Thymus (tissue), 11 donors: ENCODE measurements around the gene FAM53C. TPM values are rescaled to one million over a fixed set of nuclear protein-coding genes. Genes with fewer than 3 reads are reported as not detected.

Source experiments
- DNase-seq, 9 donors: peaks; one replicate each; pipeline ENCODE4 v3.0.0-alpha.2; 2013; ENCODE audit warnings: low spot score in 9 of 9, low read depth in 6 of 9, missing footprints in 1 of 9
- H3K27ac ChIP-seq, 2 donors: one replicate each; pipeline ENCODE4 v1.5.1; 2013; ENCODE audit warnings: control low read depth in 1 of 2, low read depth in 1 of 2, low read length in 1 of 2, mild to moderate bottlenecking in 1 of 2, moderate library complexity in 1 of 2
- H3K27me3 ChIP-seq, 2 donors: one replicate each; pipeline ENCODE4 v1.5.1; 2013; ENCODE audit warnings: low read length in 1 of 2; ENCODE audit not compliant: control insufficient read depth in 2 of 2, insufficient read depth in 1 of 2
- H3K36me3 ChIP-seq, 2 donors: one replicate each; pipeline ENCODE4 v1.5.1; 2013; ENCODE audit warnings: low read length in 1 of 2, mild to moderate bottlenecking in 1 of 2, moderate library complexity in 1 of 2; ENCODE audit not compliant: control insufficient read depth in 2 of 2, insufficient read depth in 2 of 2
- H3K4me1 ChIP-seq, 2 donors: one replicate each; pipeline ENCODE4 v1.5.1; 2013; ENCODE audit warnings: low read length in 2 of 2; ENCODE audit not compliant: control insufficient read depth in 2 of 2, insufficient read depth in 2 of 2
- H3K4me3 ChIP-seq, 2 donors: one replicate each; pipeline ENCODE4 v1.5.1; 2013; ENCODE audit warnings: low read length in 2 of 2, control low read depth in 1 of 2, mild to moderate bottlenecking in 1 of 2
- H3K9me3 ChIP-seq, 2 donors: one replicate each; pipeline ENCODE4 v1.5.1; 2013; ENCODE audit warnings: low read length in 1 of 2, mild to moderate bottlenecking in 1 of 2; ENCODE audit not compliant: control insufficient read depth in 2 of 2, insufficient read depth in 1 of 2
- WGBS: extraction: QIAGEN DNeasy Blood & Tissue Kit; methylation state at CpG from one replicate; pipeline ENCODE4 v1.1.7; 2013; 5-methylcytosine and 5-hydroxymethylcytosine counted together
- polyA plus RNA-seq: library from polyadenylated mRNA; stranded (reverse); fragments of 200-250 nt; gene quantifications from one replicate; pipeline ENCODE4 v1.2.3, GENCODE V29; 2013
- total RNA-seq: library from RNA; stranded (reverse); fragments of 120-200 nt; gene quantifications from one replicate; pipeline ENCODE4 v1.2.4, GENCODE V29; 2013
- donor health status: healthy.

FAM53C gene
- total and polyA plus RNA-seq, 2 donors, result 16.7 TPM

- 24% methylated on average over 5 of the region's 5 CpGs for WGBS
- Histone ChIP-seq H3K4me1 (peaks cover 11 to 13% of the 10 kb centered on the region in 2 donors), H3K9me3 (peaks cover 2 to 4% of the 10 kb centered on the region in 2 donors), H3K27me3 (no peaks in the 10 kb centered on the region), H3K4me3 (peak overlapping the region; percentile 91 to 100), H3K27ac (peak overlapping the region in 1 of 2 donors; percentile 97), H3K36me3 (peaks cover 4 to 6% of the 10 kb centered on the region in 2 donors)
- DNase-seq, result peak in 1 of 9 donors; percentile 26
Measured at GRCh38 chr5:138354387-138354786, 16.3 kb downstream of the FAM53C start.

- DNase-seq, result peak in 3 of 9 donors; percentile 36 to 56 (median 37)
- Histone ChIP-seq H3K27ac (no peak overlapping the region), H3K4me1 (peaks cover 11 to 13% of the 10 kb centered on the region in 2 donors), H3K27me3 (no peaks in the 10 kb centered on the region), H3K4me3 (peak overlapping the region; percentile 91 to 100), H3K9me3 (peaks cover 2 to 4% of the 10 kb centered on the region in 2 donors), H3K36me3 (peaks cover 0 to 3% of the 10 kb centered on the region in 2 donors)
- WGBS, result 38% methylated on average over 6 of the region's 6 CpGs
Measured at GRCh38 chr5:138354926-138355378, 16.9 kb downstream of the FAM53C start.

GRCh38 chr5:138359621-138360020, 21.6 kb downstream of the FAM53C start:
- Histone ChIP-seq H3K4me1 (peaks cover 8 to 11% of the 10 kb centered on the region in 2 donors), H3K27ac (no peak overlapping the region), H3K36me3 (peaks cover 3 to 4% of the 10 kb centered on the region in 2 donors), H3K9me3 (no peaks in the 10 kb centered on the region), H3K4me3 (no peak overlapping the region), H3K27me3 (no peaks in the 10 kb centered on the region)
- WGBS, result 93% methylated on average over 3 of the region's 3 CpGs
- DNase-seq, result no peak

- no peak overlapping the region for H3K27ac ChIP-seq
- 94% methylated on average over 1 of the region's 1 CpG for WGBS
- DNase-seq, result peak in 1 of 9 donors; percentile 16
- no peaks in the 10 kb centered on the region for H3K9me3 ChIP-seq
- H3K27me3 ChIP-seq, result no peaks in the 10 kb centered on the region
- H3K4me3 ChIP-seq, result no peak overlapping the region
- peaks cover 2 to 7% of the 10 kb centered on the region in 2 donors for H3K4me1 ChIP-seq
- H3K36me3 ChIP-seq, result peaks cover 3 to 4% of the 10 kb centered on the region in 2 donors
Measured at GRCh38 chr5:138360941-138361452, 22.9 kb downstream of the FAM53C start.

- H3K27ac ChIP-seq, result no peak overlapping the region
- H3K36me3 ChIP-seq, result peaks cover 0 to 4% of the 10 kb centered on the region in 2 donors
- H3K9me3 ChIP-seq, result no peaks in the 10 kb centered on the region
- no peaks in the 10 kb centered on the region for H3K27me3 ChIP-seq
- H3K4me1 ChIP-seq, result peaks cover 2 to 7% of the 10 kb centered on the region in 2 donors
- no peak for DNase-seq
- 96% methylated on average over 1 of the region's 1 CpG for WGBS
- H3K4me3 ChIP-seq, result no peak overlapping the region
Measured at GRCh38 chr5:138364576-138364975, 26.5 kb downstream of the FAM53C start.

GRCh38 chr5:138366632-138367382, 28.7 kb downstream of the FAM53C start:
- DNase-seq, result no peak
- H3K27me3 ChIP-seq, result no peaks in the 10 kb centered on the region
- no peak overlapping the region for H3K4me3 ChIP-seq
- H3K36me3 ChIP-seq, result peaks cover 0 to 4% of the 10 kb centered on the region in 2 donors
- no peaks in the 10 kb centered on the region for H3K4me1 ChIP-seq
- whole genome bisulfite sequencing, result 90% methylated on average over 4 of the region's 4 CpGs
- H3K27ac ChIP-seq, result no peak overlapping the region
- no peaks in the 10 kb centered on the region for H3K9me3 ChIP-seq

GRCh38 chr5:138369261-138369660, 31.2 kb downstream of the FAM53C start:
- Histone ChIP-seq H3K4me3 (no peak overlapping the region), H3K4me1 (no peaks in the 10 kb centered on the region), H3K9me3 (no peaks in the 10 kb centered on the region), H3K36me3 (peaks cover 3 to 15% of the 10 kb centered on the region in 2 donors), H3K27ac (no peak overlapping the region), H3K27me3 (no peaks in the 10 kb centered on the region)
- 78% methylated on average over 5 of the region's 5 CpGs for WGBS
- DNase-seq, result no peak

GRCh38 chr5:138369706-138370105, 31.6 kb downstream of the FAM53C start:
- Histone ChIP-seq H3K9me3 (no peaks in the 10 kb centered on the region), H3K36me3 (peaks cover 5 to 16% of the 10 kb centered on the region in 2 donors), H3K4me1 (no peaks in the 10 kb centered on the region), H3K4me3 (no peak overlapping the region), H3K27me3 (no peaks in the 10 kb centered on the region), H3K27ac (no peak overlapping the region)
- 95% methylated on average over 2 of the region's 2 CpGs for WGBS
- peak in 1 of 9 donors; percentile 13 for DNase-seq

- H3K4me3 ChIP-seq, result no peak overlapping the region
- peaks cover 8 to 21% of the 10 kb centered on the region in 2 donors for H3K36me3 ChIP-seq
- H3K9me3 ChIP-seq, result no peaks in the 10 kb centered on the region
- DNase-seq, result no peak
- WGBS, result 97% methylated on average over 3 of the region's 3 CpGs
- H3K27ac ChIP-seq, result no peak overlapping the region
- no peaks in the 10 kb centered on the region for H3K4me1 ChIP-seq
- H3K27me3 ChIP-seq, result no peaks in the 10 kb centered on the region
Measured at GRCh38 chr5:138370537-138370936, 32.5 kb downstream of the FAM53C start.
